KG1 (cell line): ENCODE results near the gene SEZ6L.

ENCODE experiments used
- DNase-seq: peaks from one replicate; lab custom pipeline; 2025; lab: John Stamatoyannopoulos, UW

The SEZ6L gene

DNA sequence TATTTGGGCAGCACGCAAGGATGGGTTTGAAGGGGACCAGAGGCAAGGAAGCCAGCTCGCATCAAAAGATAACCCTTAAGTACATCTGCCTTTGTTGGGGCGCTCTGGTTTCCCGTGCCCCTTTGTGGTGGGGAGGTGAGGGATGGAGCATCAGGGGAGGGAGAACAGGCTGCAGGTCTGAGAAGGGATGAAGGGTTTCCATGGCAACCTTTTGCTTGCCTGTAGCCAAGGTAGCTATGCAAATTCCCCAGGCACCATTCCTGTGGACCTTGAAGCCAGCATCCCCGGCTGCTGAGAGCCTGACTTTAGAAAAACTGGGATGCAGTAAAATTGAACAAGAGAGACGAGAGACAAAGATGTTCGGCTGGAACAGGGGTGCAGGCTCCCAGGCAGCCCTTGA is 75.7 kb downstream of the SEZ6L start:
- no peak for DNase-seq

DNA sequence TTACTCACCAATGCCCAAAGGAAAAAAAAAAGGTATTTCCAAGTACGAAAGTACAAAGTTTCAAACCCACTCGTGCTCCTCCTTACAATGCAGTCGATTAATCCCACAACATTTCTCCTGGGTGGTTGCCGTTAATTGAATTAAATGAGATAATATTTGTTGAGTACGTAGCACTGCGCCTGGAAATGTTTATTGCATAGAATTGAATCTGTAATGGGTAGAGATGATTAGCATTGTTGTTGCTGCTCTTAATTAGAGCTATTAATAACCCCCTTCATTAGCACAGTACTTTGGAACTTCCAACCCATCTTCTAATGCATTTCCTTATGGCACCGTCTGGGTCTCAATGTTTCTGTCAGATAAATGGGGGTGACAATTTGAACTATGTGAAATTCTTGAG is 77.3 kb downstream of the SEZ6L start:
- no peak for DNase-seq

DNA sequence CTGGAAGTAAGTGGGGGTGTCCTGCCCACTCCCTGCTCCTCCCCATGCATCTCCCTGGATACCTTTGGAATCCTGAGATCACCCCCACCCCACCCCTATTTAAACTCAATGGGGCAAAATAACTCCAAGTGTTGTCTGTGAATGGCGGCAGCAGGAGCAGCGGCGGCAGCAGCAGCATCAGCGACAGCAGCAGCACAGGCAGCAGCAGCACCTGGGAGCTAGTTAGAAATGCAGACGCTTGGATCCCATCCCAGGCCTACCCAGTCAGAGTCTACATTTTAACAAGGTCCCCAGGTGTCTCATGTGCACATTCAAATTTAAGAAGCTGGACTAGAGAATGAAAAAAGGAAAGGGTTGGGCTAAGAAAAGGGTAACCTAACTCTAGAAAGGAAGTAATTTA is 82.6 kb downstream of the SEZ6L start:
- no peak for DNase-seq

DNA sequence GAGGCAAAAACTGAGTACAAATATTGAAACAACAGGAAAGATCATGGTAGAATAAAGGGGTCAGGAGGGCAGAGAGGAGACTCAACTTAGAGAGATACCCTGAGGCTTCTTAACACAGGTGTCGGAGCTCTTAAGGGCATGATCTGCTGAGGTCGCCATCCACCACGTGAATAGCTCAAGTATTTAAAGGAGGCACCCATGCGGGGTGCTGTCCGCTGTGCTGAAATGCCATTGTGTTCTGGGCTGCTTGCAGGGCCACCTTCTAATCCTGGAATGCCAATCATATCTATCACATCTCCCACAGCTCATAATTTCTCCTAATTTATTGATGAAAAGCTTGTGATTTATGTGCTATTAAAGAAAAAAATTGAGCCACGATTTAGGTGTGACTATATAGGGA is 90.2 kb downstream of the SEZ6L start:
- DNase-seq: no peak

DNA sequence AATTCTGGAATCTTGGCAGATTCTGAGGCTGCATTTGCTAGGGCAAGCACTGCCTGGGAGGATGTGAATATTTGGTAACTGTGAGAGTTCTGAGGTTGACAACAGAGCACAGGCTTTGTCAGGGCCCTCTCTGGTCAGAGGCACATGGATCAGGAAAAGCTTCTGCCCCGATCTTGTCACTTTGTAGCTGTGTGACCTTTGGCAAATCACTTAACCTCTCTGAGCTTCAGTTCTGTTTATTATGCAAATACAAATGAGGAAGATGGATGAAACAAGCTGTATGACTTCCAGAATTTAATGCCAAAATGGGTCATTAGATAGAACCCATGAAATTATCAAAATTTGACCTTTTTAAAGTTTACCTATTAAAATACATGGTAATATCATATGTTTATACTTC is 94.9 kb downstream of the SEZ6L start:
- DNase-seq: no peak

DNA sequence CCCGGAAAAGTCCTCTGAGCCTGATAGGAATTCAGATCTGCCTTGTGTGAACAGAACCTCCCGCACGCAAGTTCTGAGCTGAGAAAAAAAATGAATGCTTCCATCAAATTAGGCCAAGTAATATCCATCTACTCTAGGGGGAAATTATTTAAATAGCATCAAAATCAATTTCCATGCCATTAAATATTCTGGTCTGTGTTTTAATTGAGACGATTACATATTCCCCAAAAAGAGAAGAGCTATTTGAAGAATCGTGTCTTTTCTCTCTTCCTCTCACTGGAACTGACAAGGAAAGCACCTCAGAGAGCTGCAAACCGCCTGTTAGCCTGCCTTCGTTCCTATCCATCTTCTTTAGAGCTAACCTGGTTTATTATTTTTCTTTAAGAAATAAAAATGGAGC is 96.0 kb downstream of the SEZ6L start:
- no peak for DNase-seq

DNA sequence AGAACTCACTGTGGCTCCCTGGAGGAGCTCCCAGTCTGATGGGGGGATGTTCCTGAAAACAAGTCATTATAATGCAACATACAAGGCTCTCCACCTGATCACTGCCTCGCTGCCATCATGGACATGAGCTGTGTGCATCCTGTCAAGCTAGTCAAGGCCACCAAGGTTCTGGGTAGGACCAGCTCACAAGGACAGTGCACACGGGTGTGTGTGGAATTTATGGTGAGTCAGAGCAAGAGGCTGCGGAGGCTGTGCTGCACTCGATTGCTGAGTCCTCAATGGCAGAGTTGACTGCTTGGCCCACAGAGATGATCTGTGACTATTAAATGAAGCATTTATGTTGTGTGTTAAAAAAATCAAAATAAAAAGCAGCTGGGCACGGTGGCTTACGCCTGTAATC is 96.6 kb downstream of the SEZ6L start:
- no peak for DNase-seq

DNA sequence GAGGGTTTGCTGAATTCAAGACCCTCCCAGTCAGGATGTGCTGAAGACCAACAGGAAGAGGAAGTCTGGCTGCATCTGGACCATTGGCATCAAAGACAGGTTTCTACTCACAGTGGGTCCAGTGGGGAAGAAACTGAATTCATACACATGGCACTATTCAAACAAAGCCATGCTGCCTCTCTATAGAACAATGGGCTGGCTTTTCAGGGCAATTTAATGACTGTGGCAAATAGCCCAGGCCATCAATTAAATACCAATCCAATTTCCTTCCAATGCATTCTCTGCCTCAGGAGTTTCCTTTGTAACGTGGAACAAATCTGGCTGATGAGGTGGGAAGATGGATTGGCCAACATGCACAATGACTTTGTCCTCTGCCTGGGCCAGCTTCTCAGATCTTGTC is 98.6 kb downstream of the SEZ6L start:
- DNase-seq: no peak

DNA sequence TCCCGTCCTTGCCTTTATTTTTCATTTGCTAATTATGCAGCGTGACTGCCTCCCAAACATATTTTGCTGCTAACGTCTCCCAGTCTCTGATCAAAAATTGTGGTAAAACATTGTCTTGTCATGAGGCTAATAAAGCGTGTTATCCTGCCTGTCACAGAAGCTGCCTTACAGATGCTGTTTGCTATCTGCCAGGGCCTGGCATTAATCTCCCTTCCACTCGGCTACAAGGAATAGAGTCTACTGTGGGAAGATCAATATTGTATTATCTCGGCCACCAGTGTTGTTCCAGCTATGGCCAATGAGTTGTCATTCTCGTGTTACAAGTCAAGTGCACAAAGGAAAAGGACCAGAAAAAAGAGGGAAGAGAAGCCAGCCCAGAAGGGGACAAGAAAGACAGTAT is 100.3 kb downstream of the SEZ6L start:
- no peak for DNase-seq

DNA sequence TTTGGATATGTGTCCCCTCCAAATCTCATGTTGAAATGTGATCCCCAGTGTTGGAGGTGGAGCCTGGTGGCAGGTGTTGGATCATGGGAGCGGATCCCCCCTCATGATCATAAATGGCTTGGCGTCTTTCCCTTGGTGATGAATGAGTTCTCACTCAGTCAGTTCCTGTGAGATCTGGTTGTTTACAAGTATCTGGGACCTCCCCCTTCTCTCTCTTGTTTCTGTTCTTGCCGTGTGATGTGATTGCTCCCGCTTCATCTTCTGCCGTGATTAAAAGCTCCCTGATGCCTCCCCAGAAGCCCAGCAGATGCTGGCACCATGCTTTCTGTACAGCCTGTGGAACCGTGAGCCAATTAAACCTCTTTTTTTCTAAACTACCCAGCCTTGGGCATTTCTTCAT is 102.2 kb downstream of the SEZ6L start:
- no peak for DNase-seq

DNA sequence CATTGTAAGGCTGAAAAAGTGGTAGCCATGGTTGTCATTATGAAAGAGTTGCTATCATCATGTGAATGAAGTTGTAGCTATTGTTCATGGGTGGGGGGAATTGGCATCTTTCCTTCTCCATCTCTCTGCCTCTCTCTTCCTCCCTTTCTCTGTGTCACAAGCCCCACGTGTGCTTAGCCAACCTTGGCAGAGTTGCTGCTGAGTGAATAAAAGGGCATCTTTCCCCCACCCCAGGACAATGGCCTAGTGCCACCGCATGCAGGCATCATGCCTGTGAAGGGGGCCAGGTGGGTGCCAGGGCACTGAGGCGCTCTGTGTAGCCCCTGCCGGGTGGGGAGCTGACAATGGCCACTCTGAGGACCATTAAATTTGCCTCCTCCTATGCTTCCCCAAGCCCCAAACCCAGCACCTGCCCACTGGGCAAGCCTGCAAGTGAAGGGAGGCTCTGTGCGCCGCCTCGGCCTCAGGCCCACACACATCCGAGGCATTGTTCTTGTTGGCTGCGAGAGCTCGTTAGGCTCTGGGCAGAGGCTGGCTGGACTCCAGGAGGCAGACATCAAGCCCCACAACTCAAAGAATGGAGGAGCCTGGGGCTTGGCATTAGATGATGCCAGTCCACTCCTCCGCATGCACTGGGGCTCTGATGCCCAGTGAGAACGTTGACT is 103.9 kb downstream of the SEZ6L start:
- no peak for DNase-seq

DNA sequence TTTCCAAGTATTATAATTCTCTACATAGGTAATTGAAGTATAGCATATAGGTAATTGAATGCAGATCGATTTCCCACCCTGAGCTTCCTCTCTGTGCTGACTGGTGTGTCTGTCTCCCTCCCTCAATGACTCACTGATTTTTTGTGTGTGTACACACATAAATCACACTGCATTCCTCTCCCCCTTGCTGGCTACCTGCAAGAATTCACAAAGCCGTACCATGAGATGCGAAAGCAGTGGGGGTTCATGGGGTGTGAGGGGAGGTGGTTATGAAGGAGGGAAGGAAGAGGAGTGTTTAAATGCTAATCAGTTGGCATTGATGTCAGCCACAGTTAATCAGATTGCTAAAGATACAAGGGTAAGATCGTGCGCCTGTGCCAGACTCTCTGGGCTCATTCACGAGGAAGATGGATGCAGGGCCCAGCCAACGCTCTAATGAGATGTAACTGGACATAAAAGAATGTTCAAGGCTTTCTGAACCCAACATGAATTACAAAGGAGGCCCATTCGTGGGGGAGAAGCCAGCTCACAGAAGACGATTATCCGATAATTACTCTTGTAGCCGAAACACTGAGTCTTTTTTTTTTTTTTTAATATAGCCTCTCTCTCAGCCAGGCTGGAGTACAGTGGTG is 107.4 kb downstream of the SEZ6L start:
- no peak for DNase-seq

DNA sequence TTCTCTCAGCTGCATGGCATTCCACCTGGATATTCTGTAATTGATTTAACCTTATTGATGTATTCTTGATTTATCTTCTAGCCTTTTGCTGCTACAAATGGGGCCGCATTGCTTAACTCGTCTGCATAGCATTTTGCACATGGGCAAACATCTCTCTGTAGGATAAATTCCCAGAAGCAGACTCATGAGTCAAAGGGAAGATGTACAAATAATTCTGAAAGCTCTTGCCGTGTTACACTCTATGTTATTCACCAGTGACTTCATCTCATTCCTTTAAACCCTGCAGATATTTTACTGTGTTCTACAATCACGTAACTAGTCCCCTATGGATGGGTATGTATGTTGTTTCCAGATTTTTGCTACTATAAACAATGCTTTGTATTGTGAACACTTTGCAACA is 112.7 kb downstream of the SEZ6L start:
- no peak for DNase-seq

DNA sequence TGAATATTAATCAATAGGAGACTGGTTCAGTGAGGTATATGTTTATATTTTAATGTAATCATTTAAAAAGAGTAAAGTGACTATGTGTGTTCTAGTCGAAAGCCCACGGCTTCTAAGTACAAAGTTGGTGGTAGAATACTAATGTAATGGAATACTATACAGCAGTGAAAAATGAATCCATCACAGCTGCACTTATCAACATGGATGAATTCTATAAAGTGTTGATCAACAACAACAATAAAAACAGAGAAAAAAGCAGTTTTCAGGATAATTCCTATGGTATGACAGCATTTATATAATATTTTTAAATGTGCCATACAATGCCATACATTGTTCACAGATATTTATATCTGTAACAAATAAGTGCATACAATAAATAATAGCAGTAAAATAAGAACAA is 114.1 kb downstream of the SEZ6L start:
- DNase-seq: no peak

DNA sequence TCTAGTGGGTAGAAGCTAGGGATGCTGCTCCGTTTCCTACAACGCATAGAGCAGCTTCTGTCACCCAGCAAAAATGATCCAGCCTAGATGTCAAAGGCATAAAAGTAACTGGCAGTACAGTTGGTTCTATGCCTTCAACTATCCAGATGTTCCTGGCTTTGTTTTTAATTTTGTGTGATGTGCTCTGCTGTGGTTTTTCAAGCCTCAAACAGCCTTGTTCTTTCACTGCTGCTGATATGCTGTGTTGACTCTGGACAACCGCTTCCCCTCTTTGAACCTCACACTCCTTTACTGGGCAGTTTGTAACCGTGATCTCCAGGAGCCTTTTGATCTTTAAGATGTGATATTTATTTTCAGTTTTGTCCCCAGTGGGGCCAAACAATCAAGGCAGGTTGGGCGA is 116.4 kb downstream of the SEZ6L start:
- DNase-seq: no peak

DNA sequence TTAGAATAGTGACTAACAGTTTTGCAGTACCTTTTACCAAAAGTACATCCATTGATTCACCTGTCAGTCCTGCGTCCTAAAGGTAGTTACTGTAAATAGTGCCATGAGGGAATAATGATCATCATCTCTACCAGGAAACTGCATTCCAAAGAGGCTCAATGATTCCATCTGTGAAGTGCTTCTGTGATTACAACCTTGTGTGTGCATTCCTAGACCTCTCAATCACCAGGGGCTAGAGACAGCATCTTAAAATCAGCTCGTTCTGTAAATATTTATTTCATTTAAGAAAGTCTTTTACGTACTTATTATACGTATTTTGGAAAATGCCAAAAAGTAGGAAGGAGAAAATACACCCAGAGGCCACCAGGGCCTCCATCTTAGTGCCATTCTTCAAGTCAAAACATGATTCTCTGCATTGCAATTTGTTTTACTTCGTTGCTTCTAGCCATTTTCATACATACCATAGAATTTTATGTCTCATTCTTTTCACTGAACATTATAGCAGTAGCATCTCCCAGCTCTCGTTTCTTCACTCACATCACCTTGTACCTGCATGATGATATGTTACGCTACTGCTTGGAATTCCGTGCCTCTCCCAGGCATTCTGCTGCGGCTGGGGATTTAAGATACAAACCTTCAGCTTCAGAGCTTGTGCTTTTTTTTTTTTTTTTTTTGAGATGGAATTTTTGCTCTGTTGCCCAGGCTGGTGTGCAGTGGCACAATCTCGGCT is 117.0 kb downstream of the SEZ6L start:
- no peak for DNase-seq

DNA sequence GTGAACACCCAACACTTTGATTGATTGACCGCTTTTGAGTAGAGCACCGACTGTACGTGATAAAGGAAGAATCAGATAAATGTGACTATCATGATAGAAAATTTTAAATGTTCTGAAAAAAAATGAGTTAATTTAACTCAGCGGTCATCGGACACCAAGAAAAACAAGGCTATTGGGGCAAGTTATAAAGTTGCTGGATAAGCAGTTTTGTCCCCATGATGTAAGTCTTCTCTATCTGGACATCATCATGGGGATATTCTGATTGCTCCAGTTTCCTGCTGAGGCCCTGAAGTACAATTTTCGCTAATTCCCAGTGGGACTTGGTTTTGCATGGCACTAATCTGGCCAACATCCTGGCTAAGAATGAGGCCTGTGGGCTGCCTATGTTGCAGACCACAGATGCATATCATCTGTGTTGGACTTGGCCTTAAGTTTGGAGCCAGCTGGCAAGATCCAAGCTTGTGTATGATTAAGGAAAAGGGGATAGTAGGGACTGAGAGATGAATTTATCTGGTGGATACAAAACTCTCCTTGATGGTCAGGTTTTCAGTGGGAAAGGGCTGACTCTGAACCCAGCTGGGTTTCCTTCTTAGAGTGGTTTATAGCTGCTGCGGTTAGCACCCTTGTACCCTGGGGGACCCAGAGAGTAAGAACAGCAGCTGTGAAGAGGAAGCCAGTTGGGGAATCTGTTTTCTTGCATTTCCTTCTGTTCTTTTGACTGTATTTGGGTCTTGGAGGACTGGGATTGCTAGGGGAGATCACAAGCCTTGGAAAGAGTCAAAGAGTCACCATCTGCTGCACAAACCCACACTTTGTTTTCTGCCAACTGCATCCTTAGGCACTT is 118.3 kb downstream of the SEZ6L start:
- DNase-seq: no peak

DNA sequence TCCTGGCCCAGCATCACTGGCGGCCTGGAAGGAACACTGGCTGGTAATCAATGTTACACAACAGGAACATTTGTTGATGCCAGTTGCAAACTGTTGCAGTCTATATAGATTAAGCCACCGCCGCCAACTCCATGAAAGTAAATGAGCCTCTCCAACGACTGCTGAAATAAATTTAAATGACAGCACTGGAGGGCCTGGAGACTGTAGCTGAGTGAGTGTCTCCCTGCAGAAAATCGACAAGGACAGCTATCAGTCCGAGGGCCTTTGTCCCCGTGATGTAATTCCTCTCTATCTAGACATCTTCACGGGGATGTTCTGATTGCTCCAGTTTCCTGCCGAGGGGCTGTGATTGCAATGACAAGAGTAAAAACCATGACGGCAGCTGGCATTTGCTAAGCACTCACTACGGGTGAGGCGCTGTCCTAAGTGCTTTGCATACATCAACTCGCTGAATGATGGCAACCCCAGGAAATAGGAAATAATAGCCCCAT is 120.4 kb downstream of the SEZ6L start:
- no peak for DNase-seq

DNA sequence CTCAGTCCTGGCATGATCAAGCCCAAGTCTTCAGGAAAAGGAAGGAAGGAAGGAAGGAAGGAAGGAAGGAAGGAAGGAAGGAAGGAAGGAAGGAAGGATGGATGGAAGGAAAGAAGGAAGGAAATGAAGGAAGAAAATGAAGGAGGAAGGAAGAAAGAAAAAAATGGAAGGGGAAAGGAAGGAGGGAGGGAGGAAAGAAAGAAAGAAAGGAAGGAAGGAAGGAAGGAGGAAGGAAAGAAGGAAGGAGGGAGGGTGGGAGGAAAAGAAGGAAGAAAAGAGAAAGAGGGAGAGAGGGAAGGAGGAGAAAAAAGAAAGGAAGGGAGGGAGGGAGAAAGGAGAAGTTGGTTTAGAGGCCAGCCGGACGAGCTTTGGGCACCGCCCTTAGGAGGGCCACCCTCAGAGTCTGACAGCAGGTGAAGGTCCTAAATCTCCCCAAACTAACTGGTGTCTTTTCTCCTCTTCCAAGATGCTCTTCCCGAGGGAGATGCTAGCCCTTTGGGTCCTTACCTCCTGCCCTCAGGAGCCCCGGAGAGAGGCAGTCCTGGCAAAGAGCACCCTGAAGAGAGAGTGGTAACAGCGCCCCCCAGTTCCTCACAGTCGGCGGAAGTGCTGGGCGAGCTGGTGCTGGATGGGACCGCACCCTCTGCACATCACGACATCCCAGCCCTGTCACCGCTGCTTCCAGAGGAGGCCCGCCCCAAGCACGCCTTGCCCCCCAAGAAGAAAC is 122.8 kb downstream of the SEZ6L start:
- DNase-seq: no peak

DNA sequence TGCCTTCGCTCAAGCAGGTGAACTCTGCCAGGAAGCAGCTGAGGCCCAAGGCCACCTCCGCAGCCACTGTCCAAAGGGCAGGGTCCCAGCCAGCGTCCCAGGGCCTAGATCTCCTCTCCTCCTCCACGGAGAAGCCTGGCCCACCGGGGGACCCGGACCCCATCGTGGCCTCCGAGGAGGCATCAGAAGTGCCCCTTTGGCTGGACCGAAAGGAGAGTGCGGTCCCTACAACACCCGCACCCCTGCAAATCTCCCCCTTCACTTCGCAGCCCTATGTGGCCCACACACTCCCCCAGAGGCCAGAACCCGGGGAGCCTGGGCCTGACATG is 123.4 kb downstream of the SEZ6L start:
- no peak for DNase-seq

DNA sequence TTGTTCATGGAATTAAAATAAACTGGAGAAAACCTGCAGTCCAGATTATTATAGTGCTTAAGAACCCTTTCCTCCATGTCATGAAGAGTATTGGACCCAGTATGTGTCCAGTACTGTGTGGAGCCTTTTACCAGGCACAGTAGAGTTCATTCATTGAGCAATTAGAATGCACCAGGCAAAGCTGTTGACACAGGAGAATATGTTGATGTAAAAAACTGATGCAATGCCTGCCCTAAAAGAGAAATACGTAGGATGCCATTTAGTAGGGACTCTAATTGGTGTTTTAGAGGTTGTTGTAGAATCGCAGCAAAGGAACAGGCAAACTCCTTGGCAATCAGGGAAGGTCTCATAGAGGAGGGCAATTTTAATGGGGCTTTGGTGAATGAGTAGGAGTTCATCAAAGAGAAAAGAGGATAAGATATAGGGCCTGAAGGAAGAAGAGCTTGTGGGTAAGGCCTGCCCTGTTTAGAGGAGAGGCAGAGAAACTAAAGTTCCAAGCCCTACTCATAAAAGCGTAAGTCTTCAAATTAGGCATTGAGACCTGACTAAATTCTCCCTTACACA is 126.4 kb downstream of the SEZ6L start:
- no peak for DNase-seq
